ENCODE results near the gene PRAF2.
A peak's percentile ranks its signal among the peaks of the same experiment; 100 is the strongest.

Gene PRAF2

DNA sequence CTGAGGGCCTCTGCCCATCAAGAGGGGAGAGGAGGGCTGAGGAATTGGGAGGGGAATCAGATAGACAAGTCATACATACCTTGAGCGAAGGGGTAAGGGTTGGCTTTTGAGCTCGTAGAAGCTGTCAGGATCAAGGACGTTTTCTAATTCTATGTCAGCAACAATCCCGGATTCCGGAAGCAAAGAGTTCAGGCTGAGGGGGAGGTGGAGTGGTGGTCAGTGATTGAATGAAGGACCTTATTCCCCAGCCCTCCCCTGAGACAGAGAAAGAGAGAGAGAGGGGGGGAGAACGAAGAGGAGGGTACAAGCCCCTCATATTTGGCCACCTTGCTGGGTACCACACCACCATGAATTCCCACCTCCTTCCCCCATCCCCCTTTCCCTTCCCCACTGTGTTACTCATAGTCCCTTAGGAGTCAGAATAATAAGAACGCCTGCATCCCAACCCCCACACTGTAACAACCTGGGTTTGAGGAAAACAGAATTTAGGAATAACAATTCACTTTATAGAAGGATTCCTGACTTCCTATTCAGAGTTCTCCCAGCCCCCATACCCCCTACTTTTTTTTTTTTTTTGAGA lies 33.3 kb downstream of the PRAF2 start:
- ATAC-seq (no peak), DNase-seq (ENCODE audit: low spot score in 2 of 2) (no peak)
- peaks cover 39% of the 10 kb centered on the region for H3K4me1 Mint-ChIP-seq
- peak overlapping the region; percentile 93 for H3K27ac Mint-ChIP-seq
- no peaks in the 10 kb centered on the region for H3K9me3 Mint-ChIP-seq
- peaks cover 53% of the 10 kb centered on the region for H3K36me3 Mint-ChIP-seq
- peak overlapping the region; percentile 86 for H3K4me3 Mint-ChIP-seq

DNA sequence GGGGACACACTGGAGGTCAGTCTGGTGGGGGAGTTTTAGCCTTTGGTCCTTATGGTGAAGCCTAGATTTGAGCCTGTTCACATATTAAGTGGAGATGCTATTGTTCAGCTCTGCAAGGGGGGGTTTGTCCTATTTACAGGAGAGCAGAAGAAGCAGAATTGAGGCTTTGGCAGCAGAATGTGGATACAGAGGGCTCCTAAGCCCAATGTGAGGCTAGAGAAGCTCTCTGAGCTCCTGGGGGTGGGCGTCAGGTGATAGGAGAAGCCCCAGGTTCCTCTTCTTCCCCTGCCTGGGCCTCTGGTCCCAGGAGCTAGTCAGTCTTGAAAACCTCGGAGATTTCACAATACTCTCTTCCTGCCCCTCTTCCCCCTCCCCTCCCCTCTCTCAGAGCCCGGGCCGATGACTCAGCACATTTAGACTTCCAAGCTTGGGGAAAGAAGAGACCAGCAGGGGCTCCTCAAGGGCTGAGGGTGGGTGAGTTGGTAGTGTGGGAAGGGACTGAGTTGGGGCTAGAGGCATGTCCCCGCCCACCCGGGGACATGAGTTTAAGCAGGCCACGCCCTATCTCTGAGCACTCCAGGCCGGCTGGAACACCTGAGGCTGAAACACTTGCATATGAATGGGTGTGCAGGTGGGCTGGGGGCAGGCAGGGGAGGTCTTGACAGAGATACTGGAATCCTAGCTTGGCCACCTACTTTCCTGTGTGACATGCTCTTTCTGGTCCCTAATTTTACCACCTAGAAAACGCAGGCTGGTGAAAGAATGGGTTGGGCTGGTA lies 34.0 kb downstream of the PRAF2 start:
- no peak for ATAC-seq
- H3K4me1 Mint-ChIP-seq = peaks cover 39% of the 10 kb centered on the region
- H3K4me3 Mint-ChIP-seq = peak overlapping the region; percentile 86
- peak overlapping the region; percentile 93 for H3K27ac Mint-ChIP-seq
- H3K36me3 Mint-ChIP-seq = peaks cover 59% of the 10 kb centered on the region
- no peaks in the 10 kb centered on the region for H3K9me3 Mint-ChIP-seq
- DNase-seq (ENCODE audit: low spot score in 2 of 2) = peak in 1 of 2 donors; percentile 49

DNA sequence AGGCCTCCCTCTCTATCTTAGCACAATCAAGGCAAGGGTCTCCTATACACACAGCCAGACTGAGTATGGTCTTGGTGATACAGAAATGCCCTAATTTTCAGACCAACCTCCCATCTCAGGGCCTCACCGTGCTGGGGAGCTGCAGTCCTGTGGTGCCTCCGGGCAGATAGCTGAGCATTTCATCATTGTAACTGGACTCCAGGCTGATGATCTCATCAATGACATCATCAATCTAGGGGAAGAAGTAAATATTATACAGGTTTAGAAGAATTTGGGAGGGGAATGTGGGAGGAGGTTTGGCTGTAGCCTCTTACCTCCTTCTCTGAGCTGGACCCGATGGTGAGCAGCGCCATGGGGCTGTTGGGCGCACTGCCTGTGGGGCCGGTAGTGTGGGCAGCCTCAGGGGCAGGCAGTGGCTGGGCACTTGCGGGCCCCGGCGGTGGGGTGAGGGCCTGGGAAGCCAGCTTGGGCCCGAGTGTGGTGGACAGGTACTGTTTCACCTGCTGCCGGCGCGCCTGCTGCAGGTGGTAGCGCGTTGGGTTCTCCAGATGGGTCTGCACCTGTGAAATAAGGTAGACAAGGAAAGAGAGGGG lies 35.8 kb downstream of the PRAF2 start:
- H3K4me1 Mint-ChIP-seq = peaks cover 30% of the 10 kb centered on the region
- no peak overlapping the region for H3K4me3 Mint-ChIP-seq
- peaks cover 72% of the 10 kb centered on the region for H3K36me3 Mint-ChIP-seq
- DNase-seq (ENCODE audit: low spot score in 2 of 2) = no peak
- H3K27ac Mint-ChIP-seq = peak overlapping the region; percentile 52
- ATAC-seq = no peak
- no peaks in the 10 kb centered on the region for H3K9me3 Mint-ChIP-seq

DNA sequence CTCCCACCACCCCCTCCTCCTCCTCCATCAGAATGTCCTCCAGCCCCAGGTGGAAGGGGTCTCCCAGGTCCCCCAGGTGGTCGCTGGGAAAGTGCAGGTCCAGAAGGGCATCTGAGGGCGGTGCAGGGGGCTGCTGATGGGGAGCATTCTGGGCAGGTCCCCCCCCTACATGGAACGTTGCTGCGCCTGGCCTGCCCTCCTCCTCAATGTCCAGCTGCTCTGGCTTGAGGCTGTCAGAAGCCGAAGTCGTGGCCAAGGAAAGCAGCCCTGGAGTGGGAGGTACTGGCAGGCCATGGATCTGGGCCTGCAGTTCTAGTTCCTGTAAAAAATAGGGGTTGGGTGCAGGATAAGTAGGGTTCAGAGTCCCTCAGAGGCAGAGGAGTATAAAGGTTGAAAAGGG lies 43.5 kb downstream of the PRAF2 start:
- H3K9me3 Mint-ChIP-seq = no peaks in the 10 kb centered on the region
- H3K4me3 Mint-ChIP-seq = no peak overlapping the region
- H3K27ac Mint-ChIP-seq = no peak overlapping the region
- no peaks in the 10 kb centered on the region for H3K4me1 Mint-ChIP-seq
- H3K36me3 Mint-ChIP-seq = peaks cover 70% of the 10 kb centered on the region
- DNase-seq (ENCODE audit: low spot score in 2 of 2) = no peak
- ATAC-seq = no peak

DNA sequence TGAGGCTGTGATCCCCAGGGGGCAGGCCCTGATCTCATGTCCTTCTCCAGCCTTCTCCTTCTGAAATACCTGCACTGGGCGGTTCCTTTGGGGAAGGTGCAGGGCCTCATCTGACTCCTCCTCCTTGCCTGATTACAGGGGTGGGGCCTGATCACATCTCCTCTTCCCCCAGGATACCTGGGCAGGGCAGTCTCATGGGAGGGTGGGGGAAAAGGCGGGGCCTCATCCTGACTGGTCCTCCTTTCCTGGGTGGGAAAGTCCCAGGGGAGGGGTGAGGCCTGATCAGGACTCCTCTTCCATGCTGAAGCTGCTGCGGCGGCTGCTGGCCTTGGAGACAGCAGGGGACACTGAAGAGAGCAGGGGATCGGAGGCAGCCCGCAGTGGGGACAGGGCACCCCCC lies 43.9 kb downstream of the PRAF2 start:
- Mint-ChIP-seq H3K9me3 (no peaks in the 10 kb centered on the region), H3K4me3 (no peak overlapping the region), H3K27ac (no peak overlapping the region), H3K4me1 (no peaks in the 10 kb centered on the region), H3K36me3 (peaks cover 66% of the 10 kb centered on the region)
- no peak for DNase-seq (ENCODE audit: low spot score in 2 of 2)
- no peak for ATAC-seq

Measured in stimulated activated effector memory CD8-positive, alpha-beta T cell treated with anti-CD3 and anti-CD28 coated beads, Interleukin-12 subunit alpha, Interleukin-12 subunit beta, amount 100 ng/mL, for 72 hours (primary cell).